Astrocyte (in vitro differentiated cells and primary cell): Measurements from ENCODE around the gene UBQLN4. TPM values are rescaled to one million over a fixed set of nuclear protein-coding genes. Genes with fewer than 3 reads are reported as not detected.

Experiments
- DNase-seq: peaks from one replicate; pipeline ENCODE4 v3.0.0-alpha.2; 2010; ENCODE audit warnings: low read depth
- FAIRE-seq: peaks from 2 replicates; lab custom pipeline; 2011; peaks lifted over from hg19 to GRCh38; lab: Jason Lieb, UNC
- H2AFZ ChIP-seq: 2 replicates; pipeline ENCODE4 v1.6.0; 2012; ENCODE audit warnings: low read depth, low read length, inconsistent platforms
- H3K27ac ChIP-seq: 2 replicates; pipeline ENCODE4 v1.5.1; 2011; ENCODE audit warnings: low read depth, low read length, inconsistent platforms
- H3K27me3 ChIP-seq: 2 replicates; pipeline ENCODE4 v1.6.0; 2011; ENCODE audit warnings: low read length, inconsistent platforms; ENCODE audit not compliant: insufficient read depth
- H3K36me3 ChIP-seq: 2 replicates; pipeline ENCODE4 v1.5.1; 2011; ENCODE audit warnings: low read length, inconsistent platforms; ENCODE audit not compliant: insufficient read depth
- H3K4me1 ChIP-seq: 2 replicates; pipeline ENCODE4 v1.5.1; 2011; ENCODE audit warnings: low read length, inconsistent platforms; ENCODE audit not compliant: insufficient read depth
- H3K4me2 ChIP-seq: 2 replicates; pipeline ENCODE4 v1.6.0; 2012; ENCODE audit warnings: low read length, inconsistent platforms
- H3K4me3 ChIP-seq: 2 replicates; pipeline ENCODE4 v1.5.1; 2011; ENCODE audit warnings: low read depth, mild to moderate bottlenecking, low read length, inconsistent platforms; ENCODE audit not compliant: insufficient read depth
- H3K79me2 ChIP-seq: 2 replicates; pipeline ENCODE4 v1.6.0; 2012; ENCODE audit warnings: mild to moderate bottlenecking, low read length, inconsistent platforms; ENCODE audit not compliant: insufficient read depth
- H3K9ac ChIP-seq: 2 replicates; pipeline ENCODE4 v1.6.0; 2012; ENCODE audit warnings: mild to moderate bottlenecking, low read length, inconsistent platforms
- H3K9me3 ChIP-seq: 2 replicates; pipeline ENCODE4 v1.5.1; 2012; ENCODE audit warnings: low read depth, mild to moderate bottlenecking, low read length, inconsistent platforms; ENCODE audit not compliant: insufficient read depth
- H4K20me1 ChIP-seq: 2 replicates; pipeline ENCODE4 v1.6.0; 2012; ENCODE audit warnings: low read length, inconsistent platforms; ENCODE audit not compliant: insufficient read depth
- H3K27ac Mint-ChIP-seq: one replicate; pipeline ENCODE4 v1.8.0; 2021; ENCODE audit warnings: mild to moderate bottlenecking, mixed read lengths; ENCODE audit not compliant: unreplicated experiment
- H3K27me3 Mint-ChIP-seq: one replicate; pipeline ENCODE4 v1.8.0; 2021; ENCODE audit warnings: low read depth, mixed read lengths; ENCODE audit not compliant: unreplicated experiment
- H3K36me3 Mint-ChIP-seq: one replicate; pipeline ENCODE4 v1.8.0; 2021; ENCODE audit warnings: low read depth, mixed read lengths; ENCODE audit not compliant: unreplicated experiment
- H3K4me1 Mint-ChIP-seq: one replicate; pipeline ENCODE4 v1.8.0; 2021; ENCODE audit warnings: low read depth, mixed read lengths; ENCODE audit not compliant: unreplicated experiment
- H3K4me3 Mint-ChIP-seq: one replicate; pipeline ENCODE4 v1.8.0; 2021; ENCODE audit warnings: mild to moderate bottlenecking, moderate library complexity, mixed read lengths; ENCODE audit not compliant: unreplicated experiment
- H3K9me3 Mint-ChIP-seq: one replicate; pipeline ENCODE4 v1.8.0; 2021; ENCODE audit warnings: mild to moderate bottlenecking, mixed read lengths; ENCODE audit not compliant: unreplicated experiment
- EZH2 ChIP-seq: IDR thresholded peaks from 2 replicates; pipeline ENCODE4 v1.6.1; 2012; ENCODE audit warnings: mild to moderate bottlenecking, low read length, inconsistent platforms; ENCODE audit not compliant: insufficient read depth
- total RNA-seq: library from RNA; stranded (reverse); gene quantifications from 2 replicates; pipeline ENCODE4 v1.2.1, GENCODE V29; 2021
- TF ChIP-seq, protein P1 (sequence below): IDR thresholded peaks from 2 replicates; pipeline ENCODE4 v1.5.1; 2011; ENCODE audit warnings: low read depth, mild to moderate bottlenecking, inconsistent platforms, low read length, moderate library complexity; ENCODE audit not compliant: insufficient read depth

Gene UBQLN4
- total RNA-seq, 1 donor from 2014 or later, result 40.0 TPM

- Histone ChIP-seq H3K4me3 (no peak overlapping the region), H4K20me1 (no peaks in the 10 kb centered on the region), H3K36me3 (no peaks in the 10 kb centered on the region), H3K27me3 (no peaks in the 10 kb centered on the region), H3K4me2 (no peak overlapping the region), H2AFZ (no peak overlapping the region), H3K4me1 (peaks cover 2% of the 10 kb centered on the region), H3K9ac (no peak overlapping the region), H3K27ac (no peak overlapping the region), H3K79me2 (no peaks in the 10 kb centered on the region), H3K9me3 (no peaks in the 10 kb centered on the region)
- TF ChIP-seq, protein P1, sequence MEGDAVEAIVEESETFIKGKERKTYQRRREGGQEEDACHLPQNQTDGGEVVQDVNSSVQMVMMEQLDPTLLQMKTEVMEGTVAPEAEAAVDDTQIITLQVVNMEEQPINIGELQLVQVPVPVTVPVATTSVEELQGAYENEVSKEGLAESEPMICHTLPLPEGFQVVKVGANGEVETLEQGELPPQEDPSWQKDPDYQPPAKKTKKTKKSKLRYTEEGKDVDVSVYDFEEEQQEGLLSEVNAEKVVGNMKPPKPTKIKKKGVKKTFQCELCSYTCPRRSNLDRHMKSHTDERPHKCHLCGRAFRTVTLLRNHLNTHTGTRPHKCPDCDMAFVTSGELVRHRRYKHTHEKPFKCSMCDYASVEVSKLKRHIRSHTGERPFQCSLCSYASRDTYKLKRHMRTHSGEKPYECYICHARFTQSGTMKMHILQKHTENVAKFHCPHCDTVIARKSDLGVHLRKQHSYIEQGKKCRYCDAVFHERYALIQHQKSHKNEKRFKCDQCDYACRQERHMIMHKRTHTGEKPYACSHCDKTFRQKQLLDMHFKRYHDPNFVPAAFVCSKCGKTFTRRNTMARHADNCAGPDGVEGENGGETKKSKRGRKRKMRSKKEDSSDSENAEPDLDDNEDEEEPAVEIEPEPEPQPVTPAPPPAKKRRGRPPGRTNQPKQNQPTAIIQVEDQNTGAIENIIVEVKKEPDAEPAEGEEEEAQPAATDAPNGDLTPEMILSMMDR, result no peak
- TF ChIP-seq EZH2, result no peak
- peaks cover 2% of the 10 kb centered on the region for H3K27me3 Mint-ChIP-seq
- no peak overlapping the region for H3K27ac Mint-ChIP-seq
- H3K4me3 Mint-ChIP-seq, result no peak overlapping the region
- no peak for FAIRE-seq
- DNase-seq, result no peak
- peaks cover under 1% of the 10 kb centered on the region for H3K36me3 Mint-ChIP-seq
- H3K4me1 Mint-ChIP-seq, result peaks cover 12% of the 10 kb centered on the region
- peaks cover 2% of the 10 kb centered on the region for H3K9me3 Mint-ChIP-seq
Measured at GRCh38 chr1:156063997-156064285, 10.3 kb upstream of the UBQLN4 start.

- Histone ChIP-seq H2AFZ (no peak overlapping the region), H3K4me2 (no peak overlapping the region), H3K79me2 (no peaks in the 10 kb centered on the region), H3K27ac (no peak overlapping the region), H3K27me3 (no peaks in the 10 kb centered on the region), H3K9ac (no peak overlapping the region), H3K9me3 (no peaks in the 10 kb centered on the region), H3K36me3 (no peaks in the 10 kb centered on the region), H4K20me1 (peaks cover 5% of the 10 kb centered on the region), H3K4me1 (peaks cover 2% of the 10 kb centered on the region), H3K4me3 (no peak overlapping the region)
- TF ChIP-seq, protein P1, result no peak
- no peak for TF ChIP-seq EZH2
- FAIRE-seq (no peak), DNase-seq (no peak)
- Mint-ChIP-seq H3K4me3 (no peak overlapping the region), H3K9me3 (peaks cover 2% of the 10 kb centered on the region), H3K36me3 (peaks cover 5% of the 10 kb centered on the region), H3K27me3 (peaks cover 2% of the 10 kb centered on the region), H3K27ac (no peak overlapping the region), H3K4me1 (peaks cover 12% of the 10 kb centered on the region)
Measured at GRCh38 chr1:156062189-156062588, 8.6 kb upstream of the UBQLN4 start.

- H2AFZ ChIP-seq, result no peak within 1 kb of the TSS
- H3K27ac ChIP-seq, result no peak within 1 kb of the TSS
- Mint-ChIP-seq H3K36me3 (peaks cover 10% of the 10 kb centered on the region), H3K9me3 (peaks cover 2% of the 10 kb centered on the region), H3K4me3 (peak within 1 kb of the TSS; percentile 14), H3K4me1 (peaks cover 12% of the 10 kb centered on the region), H3K27me3 (peaks cover 2% of the 10 kb centered on the region), H3K27ac (no peak within 1 kb of the TSS)
- no peak within 1 kb of the TSS for H3K4me2 ChIP-seq
- H3K79me2 ChIP-seq, result peaks cover 6% of the 10 kb centered on the region
- no peaks in the 10 kb centered on the region for H3K36me3 ChIP-seq
- H3K4me3 ChIP-seq, result no peak within 1 kb of the TSS
- TF ChIP-seq, protein P1, result no peak
- TF ChIP-seq EZH2, result no peak
- no peaks in the 10 kb centered on the region for H3K27me3 ChIP-seq
- DNase-seq (no peak), FAIRE-seq (no peak)
- H4K20me1 ChIP-seq, result peaks cover 5% of the 10 kb centered on the region
- H3K4me1 ChIP-seq, result peaks cover 2% of the 10 kb centered on the region
- no peak within 1 kb of the TSS for H3K9ac ChIP-seq
- H3K9me3 ChIP-seq, result no peaks in the 10 kb centered on the region
Measured at GRCh38 chr1:156060937-156061636, 7.5 kb upstream of the UBQLN4 start, which contains the start of gene RAB25. Gene RAB25, plus strand, starts transcription at chr1:156061160. Its CDS starts 241 bp downstream, at chr1:156061401.
